Loucy (cell line): ENCODE data around the gene LARP4.
A peak's percentile ranks its signal among the peaks of the same experiment; 100 is the strongest.
"Not testable (repeated sequence)": the region's sequence is repeated elsewhere in the genome, so short reads cannot be mapped to it uniquely, and the experiment has no call there.

Experiments
- H2AFZ ChIP-seq: fragments of 200-600 bp; sonication (generic); 2 replicates; pipeline ENCODE4 v1.6.0; 2016; ENCODE audit warnings: antibody characterized with exemption, mild to moderate bottlenecking, low read length, moderate library complexity
- H3F3A ChIP-seq: fragments of 200-600 bp; 2 replicates; pipeline ENCODE4 v1.6.0; 2016; ENCODE audit warnings: antibody characterized with exemption, low read depth, mild to moderate bottlenecking
- H3K27me3 ChIP-seq: fragments of 200-600 bp; sonication (generic); 2 replicates; pipeline ENCODE4 v1.6.1; 2014; ENCODE audit warnings: low read length, mild to moderate bottlenecking; ENCODE audit not compliant: insufficient read depth, poor library complexity, severe bottlenecking
- H3K36me3 ChIP-seq: fragments of 200-600 bp; sonication (generic); 2 replicates; pipeline ENCODE4 v1.6.1; 2016; ENCODE audit warnings: low read length; ENCODE audit not compliant: insufficient read depth
- H3K4me1 ChIP-seq: fragments of 200-600 bp; sonication (generic); 2 replicates; pipeline ENCODE4 v1.5.1; 2014; ENCODE audit warnings: low read length, mild to moderate bottlenecking; ENCODE audit not compliant: insufficient read depth, poor library complexity, severe bottlenecking
- H3K4me2 ChIP-seq: fragments of 200-600 bp; sonication (generic); 2 replicates; pipeline ENCODE4 v1.6.0; 2014; ENCODE audit warnings: antibody characterized with exemption, low read length, low read depth, mild to moderate bottlenecking; ENCODE audit not compliant: poor library complexity, severe bottlenecking
- H3K4me3 ChIP-seq: fragments of 200-600 bp; sonication (generic); 2 replicates; pipeline ENCODE4 v1.5.1; 2014; ENCODE audit warnings: low read length, mild to moderate bottlenecking, mixed read lengths; ENCODE audit not compliant: poor library complexity, severe bottlenecking
- H3K79me2 ChIP-seq: fragments of 200-600 bp; sonication (generic); 2 replicates; pipeline ENCODE4 v1.6.1; 2014; ENCODE audit warnings: low read length; ENCODE audit not compliant: insufficient read depth
- H3K9ac ChIP-seq: fragments of 200-600 bp; sonication (generic); 2 replicates; pipeline ENCODE4 v1.6.0; 2014; ENCODE audit warnings: mild to moderate bottlenecking, low read depth, low read length, moderate library complexity; ENCODE audit not compliant: poor library complexity, severe bottlenecking
- H3K9me2 ChIP-seq: fragments of 200-600 bp; sonication (generic); replicated peaks from 2 replicates; pipeline ENCODE4 v1.6.1; 2016; ENCODE audit warnings: low read depth, low read length, mixed read lengths
- H3K9me3 ChIP-seq: fragments of 200-600 bp; sonication (generic); 2 replicates; pipeline ENCODE4 v1.6.1; 2014; ENCODE audit warnings: mild to moderate bottlenecking, antibody characterized with exemption, low read length, low read depth; ENCODE audit not compliant: insufficient read depth
- H4K20me1 ChIP-seq: fragments of 200-600 bp; sonication (generic); 2 replicates; pipeline ENCODE4 v1.6.0; 2014; ENCODE audit warnings: antibody characterized with exemption, low read length, mild to moderate bottlenecking; ENCODE audit not compliant: insufficient read depth, poor library complexity, severe bottlenecking
- EZH2phosphoT487 ChIP-seq: fragments of 200-600 bp; IDR thresholded peaks from 2 replicates; pipeline ENCODE4 v1.6.1; 2018; ENCODE audit warnings: antibody characterized with exemption, mild to moderate bottlenecking, moderate library complexity, borderline replicate concordance
- TF ChIP-seq, protein P1 (sequence below): fragments of 200-600 bp; sonication (generic); conservative IDR thresholded peaks from 2 replicates; pipeline ENCODE4 v1.5.1; 2014; ENCODE audit warnings: mild to moderate bottlenecking, antibody characterized with exemption, low read length

The LARP4 gene

DNA sequence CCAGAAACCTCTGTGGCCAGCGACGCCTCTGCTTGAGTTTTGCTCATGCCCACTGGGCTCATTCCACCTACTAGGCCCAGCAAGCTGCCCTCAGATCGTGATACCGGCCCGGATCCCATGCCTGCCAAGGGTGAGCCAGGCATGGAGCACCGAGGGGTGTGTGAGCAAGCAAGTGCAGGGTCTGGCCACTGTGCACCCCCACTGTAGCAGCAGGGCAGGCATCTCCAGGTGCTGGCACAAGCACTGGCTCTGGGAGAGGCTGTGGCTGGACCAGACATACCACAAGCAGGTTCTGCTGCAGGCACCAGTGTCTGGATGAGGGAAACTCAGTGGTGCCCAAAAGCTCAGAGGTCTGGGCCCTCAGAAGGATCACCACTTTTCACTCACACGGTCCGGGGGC lies 24.9 kb upstream of the LARP4 start:
- Histone ChIP-seq H3K9ac (no peak overlapping the region), H3F3A (no peaks in the 10 kb centered on the region), H3K27me3 (no peaks in the 10 kb centered on the region), H3K4me1 (no peaks in the 10 kb centered on the region), H2AFZ (0 out of 2 replicates have a peak overlapping the region, but pooled peaks have one; percentile 75), H3K4me3 (no peak overlapping the region), H4K20me1 (no peaks in the 10 kb centered on the region), H3K36me3 (no peaks in the 10 kb centered on the region), H3K79me2 (no peaks in the 10 kb centered on the region), H3K9me2 (no peaks in the 10 kb centered on the region), H3K4me2 (no peak overlapping the region), H3K9me3 (no peaks in the 10 kb centered on the region)
- no peak for TF ChIP-seq EZH2phosphoT487
- TF ChIP-seq, protein P1, sequence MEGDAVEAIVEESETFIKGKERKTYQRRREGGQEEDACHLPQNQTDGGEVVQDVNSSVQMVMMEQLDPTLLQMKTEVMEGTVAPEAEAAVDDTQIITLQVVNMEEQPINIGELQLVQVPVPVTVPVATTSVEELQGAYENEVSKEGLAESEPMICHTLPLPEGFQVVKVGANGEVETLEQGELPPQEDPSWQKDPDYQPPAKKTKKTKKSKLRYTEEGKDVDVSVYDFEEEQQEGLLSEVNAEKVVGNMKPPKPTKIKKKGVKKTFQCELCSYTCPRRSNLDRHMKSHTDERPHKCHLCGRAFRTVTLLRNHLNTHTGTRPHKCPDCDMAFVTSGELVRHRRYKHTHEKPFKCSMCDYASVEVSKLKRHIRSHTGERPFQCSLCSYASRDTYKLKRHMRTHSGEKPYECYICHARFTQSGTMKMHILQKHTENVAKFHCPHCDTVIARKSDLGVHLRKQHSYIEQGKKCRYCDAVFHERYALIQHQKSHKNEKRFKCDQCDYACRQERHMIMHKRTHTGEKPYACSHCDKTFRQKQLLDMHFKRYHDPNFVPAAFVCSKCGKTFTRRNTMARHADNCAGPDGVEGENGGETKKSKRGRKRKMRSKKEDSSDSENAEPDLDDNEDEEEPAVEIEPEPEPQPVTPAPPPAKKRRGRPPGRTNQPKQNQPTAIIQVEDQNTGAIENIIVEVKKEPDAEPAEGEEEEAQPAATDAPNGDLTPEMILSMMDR, result no peak

DNA sequence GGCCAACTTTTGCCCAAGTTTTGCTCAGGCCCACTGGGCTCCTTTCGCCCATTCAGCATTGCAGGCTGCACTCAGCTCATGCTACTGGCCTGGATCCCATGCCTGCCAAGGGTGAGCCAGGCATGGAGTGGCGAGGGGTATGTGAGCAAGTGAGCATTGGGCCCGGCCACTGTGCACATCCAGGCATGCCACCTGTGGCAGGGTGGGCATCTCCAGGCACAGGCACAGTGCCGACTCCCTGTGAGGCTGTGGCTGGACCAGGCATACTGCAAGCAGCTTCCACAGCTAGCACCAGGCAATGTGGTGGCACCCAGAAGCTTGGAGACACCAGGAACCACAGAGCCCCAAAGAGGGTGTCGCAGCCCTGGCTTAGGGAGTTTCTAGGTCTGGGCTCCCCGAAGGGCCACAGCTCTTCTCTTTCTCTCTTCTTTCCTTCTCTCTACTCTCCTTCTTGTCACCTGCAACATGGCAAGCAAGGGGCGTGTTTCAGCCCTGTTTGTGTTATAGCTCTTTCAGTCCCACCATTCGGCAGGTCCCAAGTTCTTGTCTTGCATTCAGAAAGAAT lies 19.8 kb upstream of the LARP4 start:
- no peaks in the 10 kb centered on the region for H3K9me3 ChIP-seq
- H3K4me1 ChIP-seq, result no peaks in the 10 kb centered on the region
- H3F3A ChIP-seq, result no peaks in the 10 kb centered on the region
- no peak overlapping the region for H3K4me2 ChIP-seq
- H3K9me2 ChIP-seq, result no peaks in the 10 kb centered on the region
- H4K20me1 ChIP-seq, result no peaks in the 10 kb centered on the region
- H3K9ac ChIP-seq, result no peak overlapping the region
- H3K4me3 ChIP-seq, result no peak overlapping the region
- H2AFZ ChIP-seq, result no peak overlapping the region
- H3K36me3 ChIP-seq, result no peaks in the 10 kb centered on the region
- H3K79me2 ChIP-seq, result no peaks in the 10 kb centered on the region
- no peaks in the 10 kb centered on the region for H3K27me3 ChIP-seq
- TF ChIP-seq, protein P1, result no peak
- no peak for TF ChIP-seq EZH2phosphoT487

DNA sequence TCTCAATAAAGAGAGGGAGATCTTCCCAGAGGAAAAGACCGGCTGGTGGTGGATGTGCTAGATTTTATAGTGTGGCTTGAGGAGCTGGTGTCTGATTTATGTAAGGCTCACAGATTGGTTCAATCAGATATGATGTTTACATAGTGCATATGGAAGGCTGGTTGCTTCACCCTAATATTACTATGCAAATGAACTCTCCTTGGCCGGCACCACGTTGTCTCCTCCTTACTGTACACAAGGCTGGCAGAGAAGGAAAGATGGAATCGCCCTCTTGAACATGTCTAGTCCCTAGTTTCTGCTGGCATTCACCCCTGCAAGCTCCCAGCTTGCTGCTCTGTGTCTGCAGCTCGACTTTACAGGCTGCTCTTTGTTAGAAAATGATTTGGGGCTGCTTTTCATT lies 13.2 kb upstream of the LARP4 start:
- H3K27me3 ChIP-seq, result no peaks in the 10 kb centered on the region
- H3F3A ChIP-seq, result no peaks in the 10 kb centered on the region
- no peaks in the 10 kb centered on the region for H3K79me2 ChIP-seq
- no peaks in the 10 kb centered on the region for H3K4me1 ChIP-seq
- no peak overlapping the region for H3K4me3 ChIP-seq
- no peak overlapping the region for H3K4me2 ChIP-seq
- no peaks in the 10 kb centered on the region for H3K36me3 ChIP-seq
- peak overlapping the region; percentile 32; the same call in 1 of the 2 replicates for H2AFZ ChIP-seq
- H3K9ac ChIP-seq, result no peak overlapping the region
- H3K9me3 ChIP-seq, result no peaks in the 10 kb centered on the region
- TF ChIP-seq EZH2phosphoT487, result no peak
- no peaks in the 10 kb centered on the region for H4K20me1 ChIP-seq
- no peaks in the 10 kb centered on the region for H3K9me2 ChIP-seq

DNA sequence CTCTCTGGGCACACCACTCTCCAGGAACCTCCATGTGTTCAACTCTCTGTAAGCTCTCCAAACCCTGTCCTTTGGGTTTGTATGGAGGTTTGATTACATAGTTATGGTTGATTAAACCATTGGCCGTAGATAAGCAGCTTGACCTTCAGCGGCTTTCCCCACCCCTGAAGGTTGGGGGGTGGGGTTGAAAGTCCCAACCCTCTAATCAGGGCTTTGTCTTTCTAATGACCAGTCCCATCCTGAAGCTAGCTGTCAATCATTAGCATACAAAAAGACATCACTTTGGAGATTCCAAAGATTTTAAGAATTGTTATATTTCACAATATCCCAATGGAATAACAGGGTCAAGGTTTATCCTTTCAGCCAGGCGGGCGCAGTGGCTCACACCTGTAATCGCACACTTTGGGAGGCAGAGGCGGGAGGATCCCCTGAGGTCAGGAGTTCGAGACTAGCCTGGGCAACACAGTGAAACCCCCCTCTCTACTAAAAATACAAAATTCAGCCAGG lies 12.7 kb upstream of the LARP4 start:
- Histone ChIP-seq H3K4me3 (no peak overlapping the region), H4K20me1 (no peaks in the 10 kb centered on the region), H3K9me3 (no peaks in the 10 kb centered on the region), H3K79me2 (no peaks in the 10 kb centered on the region), H3K36me3 (no peaks in the 10 kb centered on the region), H3K9me2 (no peaks in the 10 kb centered on the region), H2AFZ (no peak overlapping the region), H3K4me1 (no peaks in the 10 kb centered on the region), H3K9ac (no peak overlapping the region), H3F3A (no peaks in the 10 kb centered on the region), H3K27me3 (no peaks in the 10 kb centered on the region), H3K4me2 (no peak overlapping the region)
- TF ChIP-seq, protein P1, result no peak
- no peak for TF ChIP-seq EZH2phosphoT487

GRCh38 chr12:50388793-50389192 lies 11.9 kb upstream of the LARP4 start:
- H3K4me2 ChIP-seq, H3K9ac ChIP-seq: not testable (repeated sequence)

More at GRCh38 chr12:50388793-50389192, 11.9 kb upstream of the LARP4 start:
- not testable (repeated sequence) for H3K27me3 ChIP-seq, H4K20me1 ChIP-seq, H3K9me2 ChIP-seq, H3K4me1 ChIP-seq, H3F3A ChIP-seq, H2AFZ ChIP-seq, H3K36me3 ChIP-seq, H3K79me2 ChIP-seq, H3K9me3 ChIP-seq, H3K4me3 ChIP-seq
